ENCODE data around the gene CTNNA2. TPM values are rescaled to one million over a fixed set of nuclear protein-coding genes. Genes with fewer than 3 reads are reported as not detected.
A peak's percentile ranks its signal among the peaks of the same experiment; 100 is the strongest.

The CTNNA2 gene
- total and polyA plus RNA-seq, 2 of the 8 experiments (the other 6 are each of a cell fraction or from before 2014, with no cell fraction given), result 3.9 to 9.0 TPM

GRCh38 chr2:79916285-79916684 lies 403.4 kb downstream of the CTNNA2 start:
- H4K5ac ChIP-seq (ENCODE audit: insufficient read length, low read depth, low read length), result no peak overlapping the region
- no peaks in the 10 kb centered on the region for H3K79me2 ChIP-seq (ENCODE audit: control insufficient read depth in 1 of 2, insufficient read depth in 2 of 2, low read length in 2 of 2)
- POLR2A ChIA-PET (ENCODE audit: partially characterized antibody), result interaction anchor here (0.9 kb wide), 1 partner anchor 17 kb away, joined by 3 read pairs; no protein-coding TSS in a partner anchor
- no peak overlapping the region for H3K14ac ChIP-seq (ENCODE audit: insufficient read length)
- H3K18ac ChIP-seq (ENCODE audit: extremely low read depth, low read length), result no peak overlapping the region
- H3K56ac ChIP-seq (replicated peaks; ENCODE audit: insufficient read length, low read depth, low read length), result no peak overlapping the region
- whole genome bisulfite sequencing, 2 experiments (ENCODE audit: extremely low coverage in 1 of 2, insufficient coverage in 1 of 2, insufficient read length in 1 of 2, insufficient replicate concordance in 2 of 2, low coverage in 1 of 2, low lambda C conversion rate in 2 of 2, missing lambda C conversion rate in 1 of 2), result 31% methylated on average over 1 of the region's 4 CpGs; no CpG with 5 or more reads in 1 of the 2 experiments
- H2BK12ac ChIP-seq (ENCODE audit: low read depth, low read length), result no peak overlapping the region
- CTCF ChIA-PET (ENCODE audit: partially characterized antibody), result interaction anchor here (0.7 to 1.1 kb wide), 2 partner anchors 16 to 29 kb away, joined by 3 to 4 read pairs; no protein-coding TSS in a partner anchor
- H3K4me2 ChIP-seq (ENCODE audit: insufficient read depth in 1 of 2, low read depth in 2 of 2, low read length in 2 of 2), result peak overlapping the region in 1 of 2 experiments; percentile 47; a peak in 1 of 4 replicates
- no peak overlapping the region for H3K27ac ChIP-seq (ENCODE audit: low read depth, low read length)
- H2AFZ ChIP-seq (ENCODE audit: low read length), result no peak overlapping the region
- H3K4ac ChIP-seq (replicated peaks; ENCODE audit: insufficient read length, low read depth, low read length), result no peak overlapping the region
- no peak overlapping the region for H2BK120ac ChIP-seq (replicated peaks; ENCODE audit: low read depth, low read length)
- DNase-seq (ENCODE audit: low read depth in 1 of 2, low spot score in 2 of 2), result no peak
- no peaks in the 10 kb centered on the region for H3K23me2 ChIP-seq (ENCODE audit: low read depth, low read length)
- H3K4me3 ChIP-seq (ENCODE audit: extremely low read depth in 1 of 4, insufficient read depth in 2 of 4, low read depth in 3 of 4, low read length in 4 of 4), result no peak overlapping the region; a peak in 1 of 8 replicates
- no peak overlapping the region for H2AK5ac ChIP-seq (ENCODE audit: low read depth, low read length)
- H4K91ac ChIP-seq (replicated peaks; ENCODE audit: insufficient read length, low read length), result no peak overlapping the region
- FAIRE-seq, result no peak
- H3K4me1 ChIP-seq (replicated peaks in 1 of 4; ENCODE audit: control insufficient read depth in 3 of 4, insufficient read depth in 4 of 4, low read length in 3 of 4), result peaks cover 0 to 3% (median 0%) of the 10 kb centered on the region in 4 experiments; a peak in 2 of 7 replicates
- H3K27me3 ChIP-seq (replicated peaks in 1 of 4; ENCODE audit: control insufficient read depth in 3 of 4, extremely low read depth in 1 of 4, insufficient read depth in 3 of 4, low read length in 3 of 4), result no peaks in the 10 kb centered on the region
- no peaks in the 10 kb centered on the region for H3K36me3 ChIP-seq (ENCODE audit: control insufficient read depth in 2 of 4, insufficient read depth in 4 of 4, low read length in 3 of 4)
- H4K20me1 ChIP-seq (replicated peaks in 1 of 2; ENCODE audit: control insufficient read depth in 1 of 2, insufficient read depth in 2 of 2, low read length in 2 of 2), result no peaks in the 10 kb centered on the region
- no peak overlapping the region for H3K9ac ChIP-seq (replicated peaks in 1 of 4; ENCODE audit: extremely low read depth in 1 of 4, low read depth in 3 of 4, low read length in 3 of 4)
- H2BK15ac ChIP-seq (ENCODE audit: low read length), result no peak overlapping the region
- no peaks in the 10 kb centered on the region for H3K79me1 ChIP-seq (ENCODE audit: low read depth, low read length)
- no peak overlapping the region for H2BK5ac ChIP-seq (ENCODE audit: low read depth, low read length)
- no peak overlapping the region for H3K23ac ChIP-seq (ENCODE audit: insufficient read length)
- no peak overlapping the region for H2BK20ac ChIP-seq (ENCODE audit: low read length)
- H4K8ac ChIP-seq (ENCODE audit: extremely low read depth, insufficient read depth, low read length), result no peak overlapping the region
- H3K9me3 ChIP-seq (ENCODE audit: insufficient read depth in 2 of 2, low read depth in 1 of 2, low read length in 1 of 2), result no peaks in the 10 kb centered on the region

Measured in H1 (cell line).